Measurements from ENCODE around the gene SPPL2B. TPM values are rescaled to one million over a fixed set of nuclear protein-coding genes. Genes with fewer than 3 reads are reported as not detected.

SPPL2B gene
- total RNA-seq, 2 experiments from 2014 or later: 73.5 to 80.7 TPM

DNA sequence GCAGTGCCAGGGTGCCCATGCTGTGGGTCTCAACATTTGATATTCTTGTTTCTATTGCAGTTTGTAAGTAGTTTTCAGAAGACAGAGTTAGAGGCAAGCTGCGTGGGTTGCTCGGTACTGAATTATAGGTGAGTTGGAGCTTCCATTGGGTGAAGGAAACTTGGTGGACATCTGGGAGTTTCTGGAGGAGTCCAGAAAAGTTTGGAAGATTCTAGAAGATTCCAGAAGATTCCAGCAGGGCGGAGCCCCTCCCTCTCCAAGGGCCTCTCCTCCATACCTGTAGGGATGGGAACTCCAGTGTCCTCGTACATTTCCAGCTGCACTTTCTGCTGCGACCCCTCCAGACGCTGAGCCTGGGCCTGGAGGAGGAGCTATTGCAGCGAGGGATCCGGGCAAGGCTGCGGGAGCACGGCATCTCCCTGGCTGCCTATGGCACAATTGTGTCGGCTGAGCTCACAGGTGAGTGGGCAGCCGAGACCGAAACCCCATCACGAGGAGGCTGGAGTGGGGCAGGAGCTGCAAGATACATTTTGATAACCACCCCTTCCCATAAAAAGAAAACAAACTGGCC, 70.3 kb downstream of the SPPL2B start:
- Mint-ChIP-seq H3K27ac (no peak overlapping the region), H3K4me1 (ENCODE audit: low read depth) (peaks cover 13% of the 10 kb centered on the region), H3K9me3 (ENCODE audit: insufficient read depth) (no peaks in the 10 kb centered on the region), H3K27me3 (ENCODE audit: low read depth) (no peaks in the 10 kb centered on the region), H3K36me3 (ENCODE audit: low read depth) (no peaks in the 10 kb centered on the region), H3K4me3 (no peak overlapping the region)
- ChIA-PET POLR2A (no interaction called here), CTCF (no interaction called here)
- DNase-seq: no peak
- no peak for ATAC-seq

DNA sequence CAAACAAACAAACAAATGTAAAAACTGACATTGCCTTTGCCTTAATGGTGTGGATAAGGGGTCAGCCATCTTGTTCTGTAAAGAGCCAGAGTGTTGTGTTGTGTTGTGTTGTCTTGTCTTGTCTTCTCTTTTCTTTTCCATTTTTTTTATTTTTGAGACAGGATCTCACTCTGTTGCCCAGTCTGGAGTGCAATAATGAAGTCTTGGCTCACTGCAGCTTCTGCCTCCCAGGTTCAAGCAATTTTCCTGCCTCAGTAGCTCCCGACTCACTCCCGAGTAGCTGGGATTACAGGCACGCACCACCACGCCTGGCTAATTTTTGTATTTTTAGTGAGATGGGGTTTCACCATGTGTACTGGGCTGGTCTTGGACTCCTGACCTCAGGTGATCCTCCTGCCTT, 71.1 kb downstream of the SPPL2B start:
- peaks cover 6% of the 10 kb centered on the region for H3K4me1 Mint-ChIP-seq (ENCODE audit: low read depth)
- H3K27me3 Mint-ChIP-seq (ENCODE audit: low read depth): no peaks in the 10 kb centered on the region
- no peak overlapping the region for H3K27ac Mint-ChIP-seq
- DNase-seq (no peak), ATAC-seq (no peak)
- POLR2A ChIA-PET: interaction anchor here (0.6 kb wide), 1 partner anchor 384 kb away, joined by 6 read pairs; no protein-coding TSS in a partner anchor
- H3K9me3 Mint-ChIP-seq (ENCODE audit: insufficient read depth): no peaks in the 10 kb centered on the region
- H3K36me3 Mint-ChIP-seq (ENCODE audit: low read depth): no peaks in the 10 kb centered on the region
- CTCF ChIA-PET: no interaction called here
- H3K4me3 Mint-ChIP-seq: no peak overlapping the region

Other genes with a start within 250 kb of the SPPL2B start
- 100 to 1,000 TPM; 235 to 240 TPM for gene MOB3A, start 232.4 kb upstream of the SPPL2B start, total RNA-seq
- 1 to 10 TPM; 8.7 to 9.5 TPM for gene IZUMO4, start 231.8 kb upstream of the SPPL2B start, total RNA-seq
- gene AP3D1, start 177.1 kb upstream of the SPPL2B start, total RNA-seq: 100 to 1,000 TPM in 1 of 2 experiments, 10 to 100 TPM in 1; 91.5 to 100 TPM
- 10 to 100 TPM; 70.6 to 74.3 TPM for gene DOT1L, start 164.8 kb upstream of the SPPL2B start, total RNA-seq
- gene PLEKHJ1, start 92.4 kb upstream of the SPPL2B start, total RNA-seq: 10 to 100 TPM; 78.0 to 79.9 TPM
- gene SF3A2, start 91.9 kb upstream of the SPPL2B start, total RNA-seq: 100 to 1,000 TPM; 157 to 163 TPM
- 10 to 100 TPM; 10.3 to 12.1 TPM for gene AMH, start 79.4 kb upstream of the SPPL2B start, total RNA-seq
- gene JSRP1, start 72.3 kb upstream of the SPPL2B start, total RNA-seq: not detected
- gene PEAK3, start 46.5 kb upstream of the SPPL2B start, total RNA-seq: under 1 TPM; 0.16 to 0.34 TPM
- under 1 TPM; 0.66 to 0.76 TPM for gene LINGO3, start 20.5 kb upstream of the SPPL2B start, total RNA-seq
- 100 to 1,000 TPM; 144 to 146 TPM for gene LSM7, start 98 bp upstream of the SPPL2B start, total RNA-seq
- not detected for gene TMPRSS9, start 31.6 kb downstream of the SPPL2B start, total RNA-seq
- gene TIMM13, start 98.9 kb downstream of the SPPL2B start, total RNA-seq: 10 to 100 TPM; 75.1 to 80.2 TPM
- 100 to 1,000 TPM; 108 to 119 TPM for gene LMNB2, start 128.3 kb downstream of the SPPL2B start, total RNA-seq
- 10 to 100 TPM; 59.2 to 61.4 TPM for gene GADD45B, start 147.4 kb downstream of the SPPL2B start, total RNA-seq